ENCODE data around the gene DHCR24.

DNA sequence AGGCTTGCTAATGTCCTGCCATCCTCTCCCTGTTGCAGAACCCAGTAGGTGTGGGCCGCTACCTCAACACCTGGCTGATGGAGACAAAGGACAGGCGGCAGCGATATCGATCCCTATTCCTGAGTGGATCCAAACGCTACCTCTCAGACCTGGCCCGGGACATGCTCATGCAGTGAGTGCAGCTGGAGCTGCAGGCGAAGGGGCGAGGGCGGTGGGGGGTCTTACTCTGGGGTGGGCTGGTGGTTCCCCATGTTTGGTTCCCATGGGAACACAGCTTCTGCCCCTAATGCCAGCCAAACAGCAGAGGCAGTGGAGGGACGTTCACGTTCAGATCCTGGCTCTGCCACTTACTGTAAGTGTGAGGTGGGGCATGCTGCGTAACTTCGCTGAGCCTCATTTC lies 70.0 kb downstream of the DHCR24 start:
- TF ChIP-seq CTCF (IDR thresholded peaks at IDR 0.05): no peak
- no peak for TF ChIP-seq ATF3 (CRISPR knock-in tag; conservative IDR thresholded peaks at IDR 0.05)
- no peak for TF ChIP-seq ATF1 (CRISPR knock-in tag; IDR thresholded peaks at IDR 0.05)
- no peak for TF ChIP-seq MAX (CRISPR knock-in tag; IDR thresholded peaks at IDR 0.05)
